Hepatocyte (in vitro differentiated cells): ENCODE data around the gene TCFL5. TPM values are rescaled to one million over a fixed set of nuclear protein-coding genes. Genes with fewer than 3 reads are reported as not detected.
"Not testable (repeated sequence)": the region's sequence is repeated elsewhere in the genome, so short reads cannot be mapped to it uniquely, and the experiment has no call there.

ENCODE experiments used
- DNase-seq: peaks from one replicate; pipeline ENCODE4 v3.0.0-alpha.2; 2016; ENCODE audit warnings: low spot score
- H2AFZ ChIP-seq: fragments of 200-600 bp; sonication (generic); 2 replicates; pipeline ENCODE4 v1.6.0; 2016; ENCODE audit warnings: antibody characterized with exemption, mild to moderate bottlenecking
- H3K27ac ChIP-seq: fragments of 200-600 bp; sonication (generic); 2 replicates; pipeline ENCODE4 v1.5.1; 2016; ENCODE audit warnings: mild to moderate bottlenecking
- H3K27me3 ChIP-seq: fragments of 200-600 bp; sonication (generic); 2 replicates; pipeline ENCODE4 v1.6.1; 2016
- H3K36me3 ChIP-seq: fragments of 200-600 bp; sonication (generic); replicated peaks from 2 replicates; pipeline ENCODE4 v1.5.1; 2016; ENCODE audit warnings: low read depth; ENCODE audit not compliant: insufficient read depth
- H3K4me1 ChIP-seq: fragments of 200-600 bp; sonication (generic); 2 replicates; pipeline ENCODE4 v1.5.1; 2016; ENCODE audit warnings: mild to moderate bottlenecking, moderate library complexity; ENCODE audit not compliant: insufficient read depth
- H3K4me2 ChIP-seq: fragments of 200-600 bp; sonication (generic); 2 replicates; pipeline ENCODE4 v1.6.0; 2016
- H3K4me3 ChIP-seq: fragments of 200-600 bp; sonication (generic); 2 replicates; pipeline ENCODE4 v1.5.1; 2016; ENCODE audit warnings: mild to moderate bottlenecking
- H3K79me2 ChIP-seq: fragments of 200-600 bp; sonication (generic); 2 replicates; pipeline ENCODE4 v1.6.0; 2017; ENCODE audit warnings: mild to moderate bottlenecking
- H3K9me2 ChIP-seq: fragments of 200-600 bp; sonication (generic); replicated peaks from 2 replicates; pipeline ENCODE4 v1.6.0; 2017; ENCODE audit warnings: mild to moderate bottlenecking; ENCODE audit not compliant: insufficient read depth
- H3K9me3 ChIP-seq: fragments of 200-600 bp; sonication (generic); 2 replicates; pipeline ENCODE4 v1.5.1; 2016; ENCODE audit warnings: low read depth, mild to moderate bottlenecking
- H4K20me1 ChIP-seq: fragments of 200-600 bp; sonication (generic); 2 replicates; pipeline ENCODE4 v1.6.0; 2016; ENCODE audit warnings: mild to moderate bottlenecking; ENCODE audit not compliant: insufficient read depth, poor library complexity, severe bottlenecking
- CTCF ChIP-seq: fragments of 200-600 bp; sonication (generic); IDR thresholded peaks from 2 replicates; pipeline ENCODE4 v1.5.1; 2016; ENCODE audit warnings: antibody characterized with exemption, mild to moderate bottlenecking; ENCODE audit not compliant: poor library complexity
- EZH2 ChIP-seq: fragments of 200-600 bp; sonication (generic); IDR thresholded peaks from 2 replicates; pipeline ENCODE4 v1.6.1; 2016; ENCODE audit warnings: antibody characterized with exemption, mild to moderate bottlenecking, borderline replicate concordance
- EZH2phosphoT487 ChIP-seq: fragments of 200-600 bp; sonication (generic); IDR thresholded peaks from one replicate; pipeline ENCODE4 v1.6.1; 2018; ENCODE audit warnings: antibody characterized with exemption, mild to moderate bottlenecking, low read depth, moderate library complexity; ENCODE audit not compliant: unreplicated experiment, severe bottlenecking
- WGBS: methylation state at CpG from one replicate; pipeline ENCODE4 v1.1.6; 2016; ENCODE audit warnings: low lambda C conversion rate; ENCODE audit errors: missing lambda C conversion rate; 5-methylcytosine and 5-hydroxymethylcytosine counted together
- polyA plus RNA-seq: library from polyadenylated mRNA; unstranded; fragments of >200 nt; fragmentation: Nextera tagmentation; extraction: Ambion mirVana; gene quantifications from 2 replicates; pipeline ENCODE4 v1.2.1, GENCODE V29; 2016
- total RNA-seq: library from RNA; depleted of rRNA; stranded (reverse); fragments of >200 nt; gene quantifications from 2 replicates; pipeline ENCODE4 v1.2.3, GENCODE V29; 2014

The TCFL5 gene
- total and polyA plus RNA-seq, 2 experiments from 2014 or later: 8.5 to 9.5 TPM

GRCh38 chr20:62852196-62852595 lies 9.4 kb downstream of the TCFL5 start:
- Histone ChIP-seq H3K36me3 (no peaks in the 10 kb centered on the region), H3K4me3 (no peak overlapping the region), H3K4me2 (no peak overlapping the region), H3K79me2 (peaks cover 2% of the 10 kb centered on the region), H3K4me1 (no peaks in the 10 kb centered on the region), H2AFZ (no peak overlapping the region), H3K27ac (no peak overlapping the region), H3K27me3 (no peaks in the 10 kb centered on the region), H3K9me3 (no peaks in the 10 kb centered on the region), H4K20me1 (no peaks in the 10 kb centered on the region), H3K9me2 (no peaks in the 10 kb centered on the region)
- WGBS: 95% methylated on average over 8 of the region's 8 CpGs
- TF ChIP-seq EZH2phosphoT487 (no peak), CTCF (no peak), EZH2 (no peak)
- DNase-seq: no peak

- Histone ChIP-seq H4K20me1 (no peaks in the 10 kb centered on the region), H3K4me2 (no peak overlapping the region), H3K4me1 (no peaks in the 10 kb centered on the region), H3K27me3 (no peaks in the 10 kb centered on the region), H2AFZ (no peak overlapping the region), H3K79me2 (peaks cover 2% of the 10 kb centered on the region), H3K36me3 (no peaks in the 10 kb centered on the region), H3K9me2 (no peaks in the 10 kb centered on the region), H3K4me3 (no peak overlapping the region), H3K9me3 (no peaks in the 10 kb centered on the region), H3K27ac (no peak overlapping the region)
- WGBS: 94% methylated on average over 22 of the region's 22 CpGs
- TF ChIP-seq EZH2 (no peak), CTCF (no peak), EZH2phosphoT487 (no peak)
- no peak for DNase-seq
Measured at GRCh38 chr20:62850333-62850974, 11.2 kb downstream of the TCFL5 start.

GRCh38 chr20:62849431-62849830 lies 12.2 kb downstream of the TCFL5 start:
- H4K20me1 ChIP-seq: no peaks in the 10 kb centered on the region
- no peaks in the 10 kb centered on the region for H3K9me2 ChIP-seq
- no peaks in the 10 kb centered on the region for H3K9me3 ChIP-seq
- no peak overlapping the region for H3K27ac ChIP-seq
- no peaks in the 10 kb centered on the region for H3K27me3 ChIP-seq
- no peaks in the 10 kb centered on the region for H3K36me3 ChIP-seq
- no peak for TF ChIP-seq CTCF
- TF ChIP-seq EZH2: no peak
- no peak for TF ChIP-seq EZH2phosphoT487
- no peak overlapping the region for H2AFZ ChIP-seq
- no peak overlapping the region for H3K4me2 ChIP-seq
- no peaks in the 10 kb centered on the region for H3K79me2 ChIP-seq
- no peaks in the 10 kb centered on the region for H3K4me1 ChIP-seq
- no peak overlapping the region for H3K4me3 ChIP-seq
- no peak for DNase-seq

GRCh38 chr20:62848917-62849316 lies 12.7 kb downstream of the TCFL5 start:
- not testable (repeated sequence) for H2AFZ ChIP-seq, H3K27me3 ChIP-seq, H4K20me1 ChIP-seq, H3K4me3 ChIP-seq, H3K4me1 ChIP-seq, H3K9me2 ChIP-seq, H3K4me2 ChIP-seq, H3K79me2 ChIP-seq, H3K36me3 ChIP-seq, DNase-seq, H3K27ac ChIP-seq, H3K9me3 ChIP-seq
- 97% methylated on average over 7 of the region's 7 CpGs for WGBS
